ENCODE results near the gene KNSTRN.

KNSTRN gene

GRCh38 chr15:40365624-40366456, 16.7 kb upstream of the KNSTRN start:
- DNase-seq (ENCODE audit: low read depth, low spot score) = no peak

DNA sequence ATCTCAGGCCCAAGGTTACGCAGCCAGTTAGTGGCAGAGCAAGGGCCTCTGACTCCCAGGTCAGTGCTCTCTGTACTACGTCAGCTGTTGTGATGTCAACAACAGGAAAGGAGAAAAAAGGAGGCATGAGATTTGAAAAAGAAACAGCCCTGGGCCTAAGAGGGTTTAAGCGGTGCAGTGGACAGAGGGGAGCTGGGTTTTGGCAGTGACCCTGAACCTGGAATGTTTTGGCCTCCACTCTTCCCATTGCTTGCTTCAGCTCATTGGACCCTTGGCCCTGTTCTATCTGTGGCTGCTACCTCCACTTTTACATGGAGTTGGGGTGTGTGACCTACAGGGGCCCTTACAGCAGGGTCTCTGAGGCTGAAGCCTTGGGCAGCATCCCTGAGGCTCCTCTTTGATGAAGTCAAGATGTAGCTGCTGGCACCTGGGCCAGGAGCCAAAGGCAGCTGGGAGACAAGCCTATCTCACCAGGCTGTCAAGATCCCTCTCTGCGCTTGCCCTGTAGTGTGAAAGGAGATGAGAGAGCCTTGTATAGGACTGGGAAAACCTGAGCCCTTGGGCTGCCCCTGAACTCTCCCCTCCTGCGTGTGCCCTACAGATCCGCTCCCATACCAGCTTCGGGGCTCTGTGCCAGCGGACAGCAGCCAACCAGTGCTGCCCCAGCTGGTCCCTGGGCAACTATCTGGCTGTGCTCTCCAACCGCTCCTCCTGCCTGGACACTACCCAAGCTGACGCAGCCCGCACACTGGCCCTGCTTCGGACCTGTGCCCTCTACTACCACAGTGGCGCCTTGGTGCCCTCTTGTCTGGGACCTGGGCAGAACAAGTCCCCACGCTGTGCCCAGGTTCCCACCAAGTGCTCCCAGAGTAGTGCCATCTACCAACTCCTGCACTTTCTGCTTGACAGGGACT, 15.8 kb upstream of the KNSTRN start:
- DNase-seq (ENCODE audit: low read depth, low spot score) = no peak

- no peak for DNase-seq (ENCODE audit: low read depth, low spot score)
These were observed 15.2 kb upstream of the KNSTRN start for GRCh38 chr15:40367371-40367685.

- DNase-seq (ENCODE audit: low read depth, low spot score) = peak; percentile 95
These were observed 14.6 kb upstream of the KNSTRN start for GRCh38 chr15:40367686-40368611.

DNA sequence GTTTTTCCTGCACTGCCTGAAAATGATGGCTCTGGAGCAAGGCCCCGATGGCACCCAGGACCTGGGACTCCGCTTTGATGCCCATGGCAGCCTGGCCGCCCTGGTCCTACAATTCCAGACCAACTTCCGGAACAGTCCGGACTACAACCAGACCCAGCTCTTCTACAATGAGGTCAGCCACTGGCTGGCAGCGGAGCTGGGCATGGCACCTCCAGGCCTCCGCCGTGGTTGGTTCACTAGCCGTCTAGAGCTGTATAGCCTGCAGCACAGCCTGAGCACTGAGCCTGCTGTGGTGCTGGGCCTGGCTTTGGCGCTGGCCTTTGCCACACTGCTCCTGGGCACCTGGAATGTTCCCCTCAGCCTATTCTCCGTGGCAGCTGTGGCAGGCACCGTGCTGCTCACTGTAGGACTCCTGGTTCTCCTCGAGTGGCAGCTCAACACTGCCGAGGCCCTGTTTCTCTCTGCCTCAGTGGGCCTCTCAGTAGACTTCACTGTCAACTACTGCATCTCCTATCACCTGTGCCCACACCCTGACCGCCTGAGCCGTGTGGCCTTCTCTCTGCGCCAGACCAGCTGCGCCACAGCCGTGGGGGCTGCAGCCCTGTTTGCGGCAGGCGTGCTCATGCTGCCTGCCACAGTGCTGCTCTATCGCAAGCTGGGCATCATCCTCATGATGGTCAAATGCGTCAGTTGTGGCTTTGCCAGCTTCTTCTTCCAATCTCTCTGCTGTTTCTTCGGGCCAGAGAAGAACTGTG, 13.6 kb upstream of the KNSTRN start:
- no peak for DNase-seq (ENCODE audit: low read depth, low spot score)

DNA sequence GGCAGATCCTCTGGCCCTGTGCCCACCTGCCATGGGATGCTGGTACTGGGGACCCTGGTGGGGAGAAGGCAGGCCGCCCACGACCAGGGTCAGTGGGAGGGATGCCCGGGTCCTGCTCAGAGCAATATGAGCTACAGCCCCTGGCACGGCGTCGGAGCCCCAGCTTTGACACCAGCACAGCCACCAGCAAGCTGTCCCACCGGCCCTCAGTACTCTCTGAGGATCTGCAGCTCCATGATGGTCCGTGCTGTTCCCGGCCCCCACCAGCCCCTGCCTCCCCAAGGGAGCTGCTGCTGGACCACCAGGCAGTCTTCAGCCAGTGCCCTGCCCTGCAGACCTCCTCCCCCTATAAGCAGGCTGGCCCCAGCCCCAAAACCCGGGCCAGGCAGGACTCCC, 13.0 kb upstream of the KNSTRN start:
- DNase-seq (ENCODE audit: low read depth, low spot score) = no peak

DNA sequence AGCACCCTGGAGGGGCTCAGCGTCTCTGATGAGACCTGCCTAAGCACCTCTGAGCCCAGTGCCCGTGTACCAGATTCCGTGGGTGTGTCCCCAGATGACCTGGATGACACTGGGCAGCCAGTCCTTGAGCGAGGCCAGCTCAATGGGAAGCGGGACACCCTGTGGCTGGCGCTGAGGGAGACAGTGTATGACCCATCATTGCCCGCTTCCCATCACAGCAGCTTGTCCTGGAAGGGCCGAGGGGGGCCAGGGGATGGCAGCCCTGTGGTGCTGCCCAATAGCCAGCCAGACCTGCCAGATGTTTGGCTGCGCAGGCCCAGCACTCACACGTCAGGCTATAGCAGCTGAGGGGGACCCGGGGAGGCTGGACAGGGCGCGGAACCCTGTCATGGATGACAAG, 12.6 kb upstream of the KNSTRN start:
- DNase-seq (ENCODE audit: low read depth, low spot score) = no peak

DNA sequence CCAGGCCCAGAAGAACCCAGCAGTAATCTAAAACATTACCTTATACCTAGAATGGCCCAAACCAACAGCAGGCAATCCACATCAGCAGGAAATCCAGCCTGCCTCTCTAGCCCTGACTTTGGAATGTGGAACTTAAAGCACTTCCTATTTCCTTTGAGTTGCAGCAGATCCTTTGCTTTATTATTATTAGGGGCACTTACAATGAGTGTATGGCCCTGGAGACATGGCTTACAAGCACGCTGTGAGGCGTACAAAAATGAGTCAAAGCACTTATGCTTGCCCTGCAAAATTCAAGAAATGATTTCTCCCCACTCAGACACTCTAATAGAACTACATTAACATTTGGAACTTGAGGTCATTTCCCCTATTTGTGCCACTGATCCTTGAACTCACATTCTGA, 9.5 kb upstream of the KNSTRN start:
- DNase-seq (ENCODE audit: low read depth, low spot score) = no peak

DNA sequence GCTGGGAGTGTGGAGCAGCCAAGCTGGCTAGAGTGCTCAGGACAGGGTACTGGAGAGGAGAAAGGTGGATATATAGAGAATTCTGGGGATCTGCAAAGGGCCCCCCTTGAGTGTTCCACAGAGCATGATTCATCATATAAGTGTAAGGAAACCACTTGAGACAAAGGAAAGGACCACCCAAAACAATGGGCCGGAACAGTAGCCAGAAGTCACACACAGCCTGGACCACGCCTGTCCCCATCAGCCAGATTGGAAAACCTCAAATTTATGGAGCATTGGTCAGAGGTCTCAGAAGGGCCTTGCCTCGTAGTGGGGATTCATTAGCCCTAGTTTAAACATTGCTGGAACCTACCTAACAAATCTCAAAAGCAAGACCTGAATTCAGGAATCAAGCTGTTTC, 4.9 kb upstream of the KNSTRN start:
- DNase-seq (ENCODE audit: low read depth, low spot score) = no peak

- no peak for DNase-seq (ENCODE audit: low read depth, low spot score)
These were observed 3.1 kb upstream of the KNSTRN start for GRCh38 chr15:40379374-40379773.

GRCh38 chr15:40379853-40380252, 2.7 kb upstream of the KNSTRN start:
- peak; percentile 95 for DNase-seq (ENCODE audit: low read depth, low spot score)

DNA sequence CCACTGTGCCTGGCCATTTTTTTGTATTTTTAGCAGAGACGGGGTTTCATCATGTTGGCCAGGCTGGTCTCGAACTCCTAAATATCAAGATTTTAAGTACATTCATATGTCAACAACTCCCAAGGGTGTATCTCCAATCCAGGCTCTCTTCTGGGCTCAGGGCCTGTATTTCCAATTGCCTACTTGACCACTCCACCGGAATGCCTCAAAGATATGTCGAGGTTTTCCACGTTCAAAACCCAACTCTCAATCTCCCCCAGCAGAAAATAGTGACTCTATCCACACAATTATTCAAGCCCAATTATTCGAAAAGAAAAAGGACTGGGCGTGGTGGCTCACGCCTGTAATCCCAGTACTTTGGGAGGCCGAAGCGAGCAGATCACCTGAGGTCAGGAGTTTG, 1.9 kb upstream of the KNSTRN start:
- no peak for DNase-seq (ENCODE audit: low read depth, low spot score)

DNA sequence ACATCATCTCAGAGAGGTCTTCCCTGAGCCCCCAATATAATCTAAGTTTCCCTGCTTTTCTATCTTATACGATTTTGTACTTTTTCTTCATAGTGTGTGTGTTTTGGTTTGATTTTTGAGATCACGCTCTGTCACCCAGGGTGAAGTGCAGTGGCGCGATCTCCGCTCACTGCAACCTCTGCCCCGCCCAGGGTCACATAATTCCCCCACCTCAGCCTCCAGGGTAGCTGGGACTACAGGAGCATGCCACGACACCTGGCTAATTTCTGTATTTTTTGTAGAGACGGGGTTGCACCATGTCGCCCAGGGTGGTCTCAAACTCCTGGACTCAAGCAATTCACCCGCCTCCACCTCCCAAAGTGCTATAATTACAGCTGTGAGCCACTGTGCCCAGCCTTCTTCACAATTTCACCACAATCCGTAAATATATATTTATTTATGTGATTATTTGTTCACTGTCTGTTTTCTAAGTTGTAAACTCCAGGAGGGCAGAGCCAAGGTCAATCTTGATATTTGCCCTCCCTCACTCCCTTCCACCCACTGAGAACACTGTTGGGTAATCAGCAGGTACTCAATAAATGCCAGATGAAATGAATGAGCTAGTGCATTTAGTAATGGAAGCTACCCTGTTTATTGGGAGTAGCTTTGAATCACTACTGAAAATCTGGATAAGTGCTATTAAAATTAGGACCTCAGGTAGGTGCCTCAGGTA, 547 bp upstream of the KNSTRN start:
- no peak for DNase-seq (ENCODE audit: low read depth, low spot score)

GRCh38 chr15:40386480-40386879, 4.0 kb downstream of the KNSTRN start:
- DNase-seq (ENCODE audit: low read depth, low spot score) = no peak

DNA sequence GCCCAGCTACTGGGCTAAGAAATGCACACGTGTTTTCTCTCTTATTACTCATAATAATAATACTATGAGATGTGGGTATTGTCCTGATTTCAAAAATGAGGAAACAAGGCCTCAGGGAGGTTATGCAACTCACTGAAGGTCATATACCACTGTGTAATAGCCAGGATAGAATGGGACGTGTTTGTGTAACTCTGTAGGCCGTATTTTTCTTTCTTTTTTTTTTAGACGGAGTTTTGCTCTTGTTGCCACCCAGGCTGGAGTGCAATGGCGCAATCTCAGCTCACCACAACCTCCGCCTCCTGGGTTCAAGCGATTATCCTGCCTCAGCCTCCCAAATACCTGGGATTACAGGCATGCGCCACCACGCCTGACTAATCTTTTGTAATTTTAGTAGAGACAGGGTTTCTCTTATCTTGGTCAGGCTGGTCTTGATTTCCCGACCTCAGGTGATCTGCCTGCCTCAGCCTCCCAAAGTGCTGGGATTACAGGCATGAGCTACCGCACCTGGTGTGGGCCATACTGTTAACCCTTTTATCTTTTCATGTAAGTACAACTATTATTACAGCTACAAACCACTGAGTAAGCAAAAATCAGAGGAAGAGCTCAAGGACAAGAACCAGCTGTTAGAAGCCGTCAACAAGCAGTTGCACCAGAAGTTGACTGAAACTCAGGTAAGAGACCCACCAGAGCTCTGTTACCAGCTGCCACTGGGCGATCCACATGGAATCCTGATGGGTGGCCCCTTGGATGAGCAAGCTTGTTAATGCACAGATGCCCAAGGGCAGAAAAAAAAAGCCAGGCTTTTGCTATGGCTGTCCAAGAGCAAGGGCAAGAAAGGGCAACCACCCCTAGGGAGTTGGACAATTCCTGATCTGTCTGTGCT, 6.7 kb downstream of the KNSTRN start:
- no peak for DNase-seq (ENCODE audit: low read depth, low spot score)

- DNase-seq (ENCODE audit: low read depth, low spot score) = no peak
These were observed 7.5 kb downstream of the KNSTRN start for GRCh38 chr15:40389824-40390595.

GRCh38 chr15:40392986-40393948, 10.7 kb downstream of the KNSTRN start:
- DNase-seq (ENCODE audit: low read depth, low spot score) = no peak

Measured in astrocyte of the hippocampus (primary cell).